Epithelial cell of alveolus of lung (primary cell): Measurements from ENCODE around the gene FYB1. TPM values are rescaled to one million over a fixed set of nuclear protein-coding genes. Genes with fewer than 3 reads are reported as not detected.

ENCODE experiments used
- total RNA-seq: library from RNA; depleted of rRNA; stranded (reverse); fragments of >200 nt; gene quantifications from 2 replicates; pipeline ENCODE4 v1.2.1, GENCODE V29; 2015

The FYB1 gene, protein sequence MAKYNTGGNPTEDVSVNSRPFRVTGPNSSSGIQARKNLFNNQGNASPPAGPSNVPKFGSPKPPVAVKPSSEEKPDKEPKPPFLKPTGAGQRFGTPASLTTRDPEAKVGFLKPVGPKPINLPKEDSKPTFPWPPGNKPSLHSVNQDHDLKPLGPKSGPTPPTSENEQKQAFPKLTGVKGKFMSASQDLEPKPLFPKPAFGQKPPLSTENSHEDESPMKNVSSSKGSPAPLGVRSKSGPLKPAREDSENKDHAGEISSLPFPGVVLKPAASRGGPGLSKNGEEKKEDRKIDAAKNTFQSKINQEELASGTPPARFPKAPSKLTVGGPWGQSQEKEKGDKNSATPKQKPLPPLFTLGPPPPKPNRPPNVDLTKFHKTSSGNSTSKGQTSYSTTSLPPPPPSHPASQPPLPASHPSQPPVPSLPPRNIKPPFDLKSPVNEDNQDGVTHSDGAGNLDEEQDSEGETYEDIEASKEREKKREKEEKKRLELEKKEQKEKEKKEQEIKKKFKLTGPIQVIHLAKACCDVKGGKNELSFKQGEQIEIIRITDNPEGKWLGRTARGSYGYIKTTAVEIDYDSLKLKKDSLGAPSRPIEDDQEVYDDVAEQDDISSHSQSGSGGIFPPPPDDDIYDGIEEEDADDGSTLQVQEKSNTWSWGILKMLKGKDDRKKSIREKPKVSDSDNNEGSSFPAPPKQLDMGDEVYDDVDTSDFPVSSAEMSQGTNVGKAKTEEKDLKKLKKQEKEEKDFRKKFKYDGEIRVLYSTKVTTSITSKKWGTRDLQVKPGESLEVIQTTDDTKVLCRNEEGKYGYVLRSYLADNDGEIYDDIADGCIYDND
- total RNA-seq: under 0.01 TPM in 1 of 2 replicates, not detected in the other

DNA sequence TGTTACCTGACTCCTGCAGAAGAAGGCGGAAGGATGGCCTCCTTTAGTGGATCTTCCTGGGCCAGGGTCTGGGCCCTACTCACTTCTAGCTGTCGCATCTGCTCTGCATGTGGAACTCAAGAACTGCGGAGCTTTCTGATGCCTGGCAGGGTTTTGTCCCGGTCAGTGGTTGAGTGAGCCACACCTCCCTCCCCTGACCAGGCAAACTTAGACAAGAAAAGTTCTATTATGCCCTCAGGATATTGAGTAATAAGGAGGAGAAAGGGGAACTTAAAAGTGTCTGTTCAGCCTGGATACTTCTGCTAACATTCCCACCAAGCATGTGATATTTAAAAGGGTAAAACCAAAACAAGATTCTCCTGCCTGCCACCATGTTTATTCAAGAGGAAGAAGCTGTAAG, at the start of gene FYB1:
Gene FYB1 (minus strand): TSS at position 127 of the 400 bp plus-strand sequence. CDS start 16,603 bp downstream, outside the sequence.

DNA sequence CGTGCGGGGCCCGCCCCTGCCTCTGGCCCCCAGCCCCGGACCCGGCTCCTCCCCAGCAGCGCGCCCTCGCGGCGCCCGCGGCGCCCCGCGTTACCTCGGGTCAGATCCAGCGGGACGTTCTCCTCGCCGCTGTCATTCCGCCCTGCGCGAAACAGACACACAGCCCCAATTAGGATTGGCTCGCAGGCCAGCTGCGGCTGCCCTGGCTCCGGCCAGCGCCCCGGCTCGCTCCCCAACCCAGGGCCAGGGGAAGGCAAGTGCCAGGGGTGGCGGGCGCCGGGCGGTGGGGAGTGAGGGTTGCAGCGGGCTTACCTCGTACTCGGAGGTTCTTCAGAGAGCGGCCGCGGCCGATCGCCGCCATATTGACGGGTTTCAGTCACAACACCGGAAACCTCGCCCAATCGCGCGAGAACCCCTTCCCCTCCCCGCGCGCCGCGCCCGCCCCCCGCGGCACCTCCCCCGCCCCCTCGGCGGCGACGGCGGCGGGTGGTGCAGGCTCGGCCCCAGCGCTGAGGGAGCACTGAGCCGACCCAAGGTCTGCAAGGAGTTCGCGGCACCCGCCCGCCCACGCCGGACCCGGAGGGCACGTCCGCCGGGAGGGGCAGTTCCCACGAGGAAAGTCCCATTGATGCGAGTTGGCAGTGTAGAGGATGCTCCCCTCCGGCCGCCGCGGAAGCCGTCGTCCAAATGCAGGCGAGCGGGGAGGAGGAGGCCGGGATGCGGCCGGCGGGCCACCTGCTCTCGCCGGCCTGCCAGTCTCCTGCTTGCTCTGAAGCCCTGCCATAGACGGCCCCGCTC, 145.1 kb downstream of the FYB1 start, which contains the start of gene RICTOR:
Gene RICTOR (minus strand): TSS at position 383 of the 798 bp plus-strand sequence. CDS start 22 bp downstream, at position 361.

Other genes starting within 250 kb of the FYB1 start
- gene RICTOR, start 145.2 kb downstream of the FYB1 start, total RNA-seq: 15.1 and 18.3 TPM in 2 replicates
- gene C9, start 144.9 kb upstream of the FYB1 start, total RNA-seq: not detected in 2 replicates
- 23.0 and 44.8 TPM in 2 replicates for gene DAB2, start 205.4 kb upstream of the FYB1 start, total RNA-seq